ENCODE results near the gene PITX1. TPM values are rescaled to one million over a fixed set of nuclear protein-coding genes. Genes with fewer than 3 reads are reported as not detected.

The PITX1 gene
- total RNA-seq, 2 donors from 2014 or later: 7.8 to 9.9 TPM

GRCh38 chr5:135076051-135076491 is 42.0 kb upstream of the PITX1 start:
- Histone ChIP-seq H3K4me1 (no peaks in the 10 kb centered on the region), H3K9ac (ENCODE audit: low read depth in 2 of 2, low read length in 2 of 2) (no peak overlapping the region), H3K27me3 (no peaks in the 10 kb centered on the region), H3K36me3 (no peaks in the 10 kb centered on the region), H3K9me3 (no peaks in the 10 kb centered on the region), H3K4me3 (no peak overlapping the region), H3K27ac (no peak overlapping the region)
- TF ChIP-seq, protein P1, sequence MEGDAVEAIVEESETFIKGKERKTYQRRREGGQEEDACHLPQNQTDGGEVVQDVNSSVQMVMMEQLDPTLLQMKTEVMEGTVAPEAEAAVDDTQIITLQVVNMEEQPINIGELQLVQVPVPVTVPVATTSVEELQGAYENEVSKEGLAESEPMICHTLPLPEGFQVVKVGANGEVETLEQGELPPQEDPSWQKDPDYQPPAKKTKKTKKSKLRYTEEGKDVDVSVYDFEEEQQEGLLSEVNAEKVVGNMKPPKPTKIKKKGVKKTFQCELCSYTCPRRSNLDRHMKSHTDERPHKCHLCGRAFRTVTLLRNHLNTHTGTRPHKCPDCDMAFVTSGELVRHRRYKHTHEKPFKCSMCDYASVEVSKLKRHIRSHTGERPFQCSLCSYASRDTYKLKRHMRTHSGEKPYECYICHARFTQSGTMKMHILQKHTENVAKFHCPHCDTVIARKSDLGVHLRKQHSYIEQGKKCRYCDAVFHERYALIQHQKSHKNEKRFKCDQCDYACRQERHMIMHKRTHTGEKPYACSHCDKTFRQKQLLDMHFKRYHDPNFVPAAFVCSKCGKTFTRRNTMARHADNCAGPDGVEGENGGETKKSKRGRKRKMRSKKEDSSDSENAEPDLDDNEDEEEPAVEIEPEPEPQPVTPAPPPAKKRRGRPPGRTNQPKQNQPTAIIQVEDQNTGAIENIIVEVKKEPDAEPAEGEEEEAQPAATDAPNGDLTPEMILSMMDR (IDR thresholded peaks at IDR 0.05): no peak
- no peak for DNase-seq
- intact Hi-C loops (cut with DNase I): no loop called here

GRCh38 chr5:135075621-135076020 is 41.6 kb upstream of the PITX1 start:
- intact Hi-C loops (cut with DNase I): no loop called here
- H3K36me3 ChIP-seq: no peaks in the 10 kb centered on the region
- TF ChIP-seq, protein P1 (IDR thresholded peaks at IDR 0.05): no peak
- no peaks in the 10 kb centered on the region for H3K9me3 ChIP-seq
- no peaks in the 10 kb centered on the region for H3K27me3 ChIP-seq
- no peak overlapping the region for H3K4me3 ChIP-seq
- DNase-seq: no peak
- no peak overlapping the region for H3K27ac ChIP-seq
- no peaks in the 10 kb centered on the region for H3K4me1 ChIP-seq
- H3K9ac ChIP-seq (ENCODE audit: low read depth in 2 of 2, low read length in 2 of 2): no peak overlapping the region

DNA sequence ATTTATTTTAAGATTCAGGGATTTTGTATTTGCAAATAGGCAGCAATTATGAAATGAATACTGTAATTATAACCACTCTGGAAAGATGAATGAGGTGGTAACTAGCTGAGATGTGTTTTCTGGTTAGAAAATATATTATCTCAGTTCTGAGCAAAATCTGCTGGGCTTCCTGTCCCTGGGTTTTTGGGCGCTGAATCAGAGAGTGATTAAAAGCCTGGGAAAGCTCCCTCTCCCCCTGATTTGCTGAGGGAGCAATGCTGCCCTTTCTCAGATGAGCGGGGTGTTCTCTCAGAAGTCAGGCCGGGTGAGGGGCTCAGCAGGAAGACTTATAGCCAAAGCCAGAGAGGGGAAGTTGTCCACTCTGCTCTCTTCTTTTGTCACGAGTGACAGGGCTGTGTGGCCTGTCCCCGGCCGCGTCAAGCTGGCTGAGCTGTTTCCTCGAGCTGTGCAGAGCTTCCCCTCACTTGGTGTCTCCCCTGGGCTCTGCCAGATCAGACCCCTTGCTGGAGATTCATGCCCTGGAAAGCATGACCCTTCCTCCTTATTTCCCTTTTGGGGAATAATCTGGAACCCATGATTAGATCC is 39.8 kb upstream of the PITX1 start:
- H3K9me3 ChIP-seq: no peaks in the 10 kb centered on the region
- H3K4me3 ChIP-seq: no peak overlapping the region
- no peak for DNase-seq
- H3K27me3 ChIP-seq: no peaks in the 10 kb centered on the region
- H3K4me1 ChIP-seq: no peaks in the 10 kb centered on the region
- TF ChIP-seq, protein P1 (IDR thresholded peaks at IDR 0.05): no peak
- intact Hi-C loops (cut with DNase I): no loop called here
- H3K9ac ChIP-seq (ENCODE audit: low read depth in 2 of 2, low read length in 2 of 2): no peak overlapping the region
- no peak overlapping the region for H3K27ac ChIP-seq
- no peaks in the 10 kb centered on the region for H3K36me3 ChIP-seq

DNA sequence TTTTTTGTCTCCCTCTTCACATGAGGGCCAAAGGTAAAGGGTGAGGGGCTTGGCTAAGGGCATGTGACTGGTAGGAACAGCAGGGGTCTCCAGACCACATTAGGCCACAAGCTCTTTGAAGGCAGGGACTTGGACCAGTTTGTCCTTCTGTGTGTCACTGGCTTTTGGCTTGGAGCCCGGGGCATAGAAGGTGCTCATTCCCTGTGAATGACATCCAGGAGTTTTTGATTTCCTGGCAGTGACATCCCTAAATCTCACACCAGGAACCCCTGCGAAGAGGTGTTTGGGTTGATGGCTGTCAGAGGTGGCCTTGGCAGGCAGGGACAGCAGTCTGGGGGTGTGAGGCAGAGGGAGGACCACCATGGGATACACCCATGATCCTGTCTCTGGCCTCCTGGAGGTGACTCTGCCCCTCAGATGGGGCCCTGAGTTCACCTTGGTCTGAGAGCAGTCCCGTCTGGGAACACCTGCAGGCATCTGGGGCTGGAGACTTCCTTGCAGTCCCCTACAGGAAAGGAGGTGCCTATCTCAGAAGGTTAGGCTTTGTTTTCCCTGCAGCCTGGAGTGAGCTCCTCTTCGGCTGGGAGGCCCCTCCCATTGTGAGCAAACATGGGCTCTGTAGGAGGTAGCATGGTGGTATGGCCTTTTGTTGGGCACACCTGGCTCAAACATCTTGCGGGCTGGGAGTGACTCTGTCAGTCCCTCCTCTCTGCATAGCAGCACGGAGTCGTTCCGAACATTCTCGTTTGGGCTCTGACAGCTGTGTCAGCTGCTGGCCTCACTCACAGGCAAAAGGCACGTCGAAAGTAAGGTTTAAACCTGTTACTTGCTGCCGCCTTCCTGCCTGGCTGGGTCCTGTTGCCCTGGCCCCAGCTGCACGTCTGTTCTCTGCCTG is 38.6 kb upstream of the PITX1 start:
- H3K9ac ChIP-seq (ENCODE audit: low read depth in 2 of 2, low read length in 2 of 2): no peak overlapping the region
- H3K9me3 ChIP-seq: no peaks in the 10 kb centered on the region
- no peaks in the 10 kb centered on the region for H3K4me1 ChIP-seq
- H3K4me3 ChIP-seq: no peak overlapping the region
- TF ChIP-seq, protein P1 (IDR thresholded peaks at IDR 0.05): no peak
- intact Hi-C loops (cut with DNase I): no loop called here
- H3K27me3 ChIP-seq: no peaks in the 10 kb centered on the region
- no peaks in the 10 kb centered on the region for H3K36me3 ChIP-seq
- no peak overlapping the region for H3K27ac ChIP-seq
- DNase-seq: no peak

DNA sequence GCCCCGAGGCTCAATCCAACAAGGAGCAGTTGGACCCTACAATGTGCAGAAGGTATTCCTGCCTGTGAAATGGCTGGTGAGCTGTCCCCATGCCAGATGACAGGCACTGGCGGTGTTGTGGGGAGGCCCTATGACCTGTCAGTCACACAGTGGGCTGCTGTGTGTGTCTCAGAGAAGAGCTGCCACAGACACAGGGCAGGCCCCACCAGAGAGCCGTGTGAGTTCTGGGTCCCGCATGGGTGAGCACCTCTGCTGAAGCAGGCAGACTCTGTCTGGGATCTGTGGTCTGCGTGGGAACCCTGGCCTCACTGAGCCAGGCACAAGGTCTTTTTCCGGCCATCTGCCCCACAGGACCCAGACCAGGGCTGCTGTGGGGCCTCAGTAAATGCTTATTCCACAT is 37.3 kb upstream of the PITX1 start:
- no peak overlapping the region for H3K27ac ChIP-seq
- no peaks in the 10 kb centered on the region for H3K27me3 ChIP-seq
- intact Hi-C loops (cut with DNase I): no loop called here
- no peaks in the 10 kb centered on the region for H3K4me1 ChIP-seq
- TF ChIP-seq, protein P1 (IDR thresholded peaks at IDR 0.05): no peak
- no peak overlapping the region for H3K4me3 ChIP-seq
- H3K36me3 ChIP-seq: no peaks in the 10 kb centered on the region
- no peak for DNase-seq
- no peaks in the 10 kb centered on the region for H3K9me3 ChIP-seq
- no peak overlapping the region for H3K9ac ChIP-seq (ENCODE audit: low read depth in 2 of 2, low read length in 2 of 2)

Data from colonic mucosa (tissue), 4 donors.